ENCODE measurements around the gene TAOK3.

TAOK3 gene

DNA sequence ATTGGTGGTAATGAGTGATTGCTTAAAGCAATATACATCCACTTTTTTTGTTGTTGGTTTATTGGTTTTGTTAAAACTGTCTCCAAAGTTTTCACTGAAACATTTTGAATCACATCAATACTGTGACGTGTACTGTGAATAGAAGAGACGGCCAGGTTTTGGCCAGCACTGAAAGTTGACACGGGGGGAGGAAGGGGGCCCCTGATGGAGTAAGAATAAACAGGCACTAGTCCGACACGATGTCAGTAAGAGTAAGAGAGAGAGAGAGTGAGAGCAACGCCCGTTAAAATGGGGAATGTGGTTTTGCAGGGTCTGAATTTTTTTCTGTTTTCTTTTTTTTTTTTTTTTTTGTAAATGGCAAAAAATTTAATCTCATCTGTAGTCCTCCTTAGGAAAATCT, 222.1 kb downstream of the TAOK3 start:
- no peak overlapping the region for H3K4me3 ChIP-seq (ENCODE audit: low read length, poor library complexity, severe bottlenecking)
- no peak overlapping the region for H2AFZ ChIP-seq (ENCODE audit: low read length)
- peaks cover 37% of the 10 kb centered on the region for H3K36me3 ChIP-seq (ENCODE audit: insufficient read depth, low read length)
- H3K4me1 ChIP-seq (ENCODE audit: insufficient read depth, low read length, poor library complexity, severe bottlenecking), result no peaks in the 10 kb centered on the region
- TF ChIP-seq, protein P1, sequence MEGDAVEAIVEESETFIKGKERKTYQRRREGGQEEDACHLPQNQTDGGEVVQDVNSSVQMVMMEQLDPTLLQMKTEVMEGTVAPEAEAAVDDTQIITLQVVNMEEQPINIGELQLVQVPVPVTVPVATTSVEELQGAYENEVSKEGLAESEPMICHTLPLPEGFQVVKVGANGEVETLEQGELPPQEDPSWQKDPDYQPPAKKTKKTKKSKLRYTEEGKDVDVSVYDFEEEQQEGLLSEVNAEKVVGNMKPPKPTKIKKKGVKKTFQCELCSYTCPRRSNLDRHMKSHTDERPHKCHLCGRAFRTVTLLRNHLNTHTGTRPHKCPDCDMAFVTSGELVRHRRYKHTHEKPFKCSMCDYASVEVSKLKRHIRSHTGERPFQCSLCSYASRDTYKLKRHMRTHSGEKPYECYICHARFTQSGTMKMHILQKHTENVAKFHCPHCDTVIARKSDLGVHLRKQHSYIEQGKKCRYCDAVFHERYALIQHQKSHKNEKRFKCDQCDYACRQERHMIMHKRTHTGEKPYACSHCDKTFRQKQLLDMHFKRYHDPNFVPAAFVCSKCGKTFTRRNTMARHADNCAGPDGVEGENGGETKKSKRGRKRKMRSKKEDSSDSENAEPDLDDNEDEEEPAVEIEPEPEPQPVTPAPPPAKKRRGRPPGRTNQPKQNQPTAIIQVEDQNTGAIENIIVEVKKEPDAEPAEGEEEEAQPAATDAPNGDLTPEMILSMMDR (conservative IDR thresholded peaks at IDR 0.05; ENCODE audit: low read length), result no peak
- no peak for TF ChIP-seq EZH2phosphoT487 (IDR thresholded peaks at IDR 0.05; ENCODE audit: borderline replicate concordance)
- H3K9me2 ChIP-seq (replicated peaks; ENCODE audit: low read depth, low read length), result no peaks in the 10 kb centered on the region
- no peak overlapping the region for H3K9ac ChIP-seq (ENCODE audit: low read depth, low read length, poor library complexity, severe bottlenecking)
- H3K4me2 ChIP-seq (ENCODE audit: low read depth, low read length, poor library complexity, severe bottlenecking), result no peak overlapping the region
- no peaks in the 10 kb centered on the region for H3F3A ChIP-seq (ENCODE audit: low read depth)
- no peaks in the 10 kb centered on the region for H4K20me1 ChIP-seq (ENCODE audit: insufficient read depth, low read length, poor library complexity, severe bottlenecking)
- H3K27me3 ChIP-seq (ENCODE audit: insufficient read depth, low read length, poor library complexity, severe bottlenecking), result no peaks in the 10 kb centered on the region
- no peaks in the 10 kb centered on the region for H3K9me3 ChIP-seq (ENCODE audit: insufficient read depth, low read depth, low read length)
- H3K79me2 ChIP-seq (ENCODE audit: insufficient read depth, low read length), result no peaks in the 10 kb centered on the region

DNA sequence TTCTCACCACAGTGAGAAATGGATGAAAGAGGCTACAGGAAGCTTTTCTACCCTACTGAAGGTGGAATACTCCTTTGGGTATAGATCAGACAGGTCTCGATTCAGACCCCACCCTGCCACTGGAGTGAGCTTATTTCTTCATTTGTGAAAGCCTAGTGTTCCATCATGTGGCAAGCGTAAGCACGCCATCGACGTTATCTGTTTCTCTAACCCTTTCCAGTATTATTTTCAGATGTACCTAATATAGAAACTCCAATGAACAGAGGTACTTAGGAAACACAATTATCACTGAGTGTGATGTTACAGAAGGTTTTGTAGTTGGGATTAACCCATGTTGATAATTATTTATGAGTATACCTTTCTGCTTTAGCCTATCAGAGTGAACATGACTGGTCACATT, 224.4 kb downstream of the TAOK3 start:
- H3K4me3 ChIP-seq (ENCODE audit: low read length, poor library complexity, severe bottlenecking), result no peak overlapping the region
- no peaks in the 10 kb centered on the region for H3K79me2 ChIP-seq (ENCODE audit: insufficient read depth, low read length)
- no peaks in the 10 kb centered on the region for H4K20me1 ChIP-seq (ENCODE audit: insufficient read depth, low read length, poor library complexity, severe bottlenecking)
- no peaks in the 10 kb centered on the region for H3F3A ChIP-seq (ENCODE audit: low read depth)
- H3K9me3 ChIP-seq (ENCODE audit: insufficient read depth, low read depth, low read length), result no peaks in the 10 kb centered on the region
- no peak for TF ChIP-seq EZH2phosphoT487 (IDR thresholded peaks at IDR 0.05; ENCODE audit: borderline replicate concordance)
- TF ChIP-seq, protein P1 (conservative IDR thresholded peaks at IDR 0.05; ENCODE audit: low read length), result no peak
- no peaks in the 10 kb centered on the region for H3K9me2 ChIP-seq (replicated peaks; ENCODE audit: low read depth, low read length)
- no peaks in the 10 kb centered on the region for H3K4me1 ChIP-seq (ENCODE audit: insufficient read depth, low read length, poor library complexity, severe bottlenecking)
- H3K36me3 ChIP-seq (ENCODE audit: insufficient read depth, low read length), result peaks cover 39% of the 10 kb centered on the region
- no peak overlapping the region for H3K9ac ChIP-seq (ENCODE audit: low read depth, low read length, poor library complexity, severe bottlenecking)
- H3K4me2 ChIP-seq (ENCODE audit: low read depth, low read length, poor library complexity, severe bottlenecking), result no peak overlapping the region
- H3K27me3 ChIP-seq (ENCODE audit: insufficient read depth, low read length, poor library complexity, severe bottlenecking), result no peaks in the 10 kb centered on the region
- no peak overlapping the region for H2AFZ ChIP-seq (ENCODE audit: low read length)

DNA sequence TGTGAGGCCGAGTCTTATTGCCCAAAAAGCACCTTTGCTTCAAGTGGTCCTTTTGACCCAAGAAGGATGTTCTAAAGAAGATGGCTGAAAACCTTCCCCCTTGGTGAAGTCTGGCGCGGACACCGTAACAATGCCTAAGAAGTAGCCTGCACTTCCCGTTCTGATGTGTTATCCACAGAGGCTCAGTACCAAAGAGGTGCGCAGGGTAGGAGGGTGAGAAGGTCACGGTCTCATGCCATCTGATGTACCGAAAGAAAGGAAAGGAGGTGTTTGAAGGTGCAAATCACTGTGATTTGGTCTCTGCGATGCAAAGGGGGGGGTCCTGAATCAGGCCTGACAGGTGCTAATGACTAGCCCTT, 226.9 kb downstream of the TAOK3 start:
- no peak overlapping the region for H3K9ac ChIP-seq (ENCODE audit: low read depth, low read length, poor library complexity, severe bottlenecking)
- H3K9me2 ChIP-seq (replicated peaks; ENCODE audit: low read depth, low read length), result no peaks in the 10 kb centered on the region
- H3K27me3 ChIP-seq (ENCODE audit: insufficient read depth, low read length, poor library complexity, severe bottlenecking), result no peaks in the 10 kb centered on the region
- H3K4me2 ChIP-seq (ENCODE audit: low read depth, low read length, poor library complexity, severe bottlenecking), result no peak overlapping the region
- H3K79me2 ChIP-seq (ENCODE audit: insufficient read depth, low read length), result no peaks in the 10 kb centered on the region
- no peaks in the 10 kb centered on the region for H3F3A ChIP-seq (ENCODE audit: low read depth)
- H2AFZ ChIP-seq (ENCODE audit: low read length), result no peak overlapping the region
- H4K20me1 ChIP-seq (ENCODE audit: insufficient read depth, low read length, poor library complexity, severe bottlenecking), result no peaks in the 10 kb centered on the region
- TF ChIP-seq EZH2phosphoT487 (IDR thresholded peaks at IDR 0.05; ENCODE audit: borderline replicate concordance), result no peak
- TF ChIP-seq, protein P1 (conservative IDR thresholded peaks at IDR 0.05; ENCODE audit: low read length), result no peak
- no peak overlapping the region for H3K4me3 ChIP-seq (ENCODE audit: low read length, poor library complexity, severe bottlenecking)
- no peaks in the 10 kb centered on the region for H3K4me1 ChIP-seq (ENCODE audit: insufficient read depth, low read length, poor library complexity, severe bottlenecking)
- peaks cover 30% of the 10 kb centered on the region for H3K36me3 ChIP-seq (ENCODE audit: insufficient read depth, low read length)
- no peaks in the 10 kb centered on the region for H3K9me3 ChIP-seq (ENCODE audit: insufficient read depth, low read depth, low read length)

All from Loucy (cell line).